HG02623 (cell line): ENCODE results near the gene DEDD2.

Experiments used
- ATAC-seq: cut with Tn5 transposase; IDR thresholded peaks from one replicate; pipeline ENCODE4 v1.9.1; 2021; ENCODE audit warnings: moderate library complexity; ENCODE audit not compliant: unreplicated experiment

Gene DEDD2

GRCh38 chr19:42200116-42200715 lies 17.3 kb downstream of the DEDD2 start:
- ATAC-seq = no peak

DNA sequence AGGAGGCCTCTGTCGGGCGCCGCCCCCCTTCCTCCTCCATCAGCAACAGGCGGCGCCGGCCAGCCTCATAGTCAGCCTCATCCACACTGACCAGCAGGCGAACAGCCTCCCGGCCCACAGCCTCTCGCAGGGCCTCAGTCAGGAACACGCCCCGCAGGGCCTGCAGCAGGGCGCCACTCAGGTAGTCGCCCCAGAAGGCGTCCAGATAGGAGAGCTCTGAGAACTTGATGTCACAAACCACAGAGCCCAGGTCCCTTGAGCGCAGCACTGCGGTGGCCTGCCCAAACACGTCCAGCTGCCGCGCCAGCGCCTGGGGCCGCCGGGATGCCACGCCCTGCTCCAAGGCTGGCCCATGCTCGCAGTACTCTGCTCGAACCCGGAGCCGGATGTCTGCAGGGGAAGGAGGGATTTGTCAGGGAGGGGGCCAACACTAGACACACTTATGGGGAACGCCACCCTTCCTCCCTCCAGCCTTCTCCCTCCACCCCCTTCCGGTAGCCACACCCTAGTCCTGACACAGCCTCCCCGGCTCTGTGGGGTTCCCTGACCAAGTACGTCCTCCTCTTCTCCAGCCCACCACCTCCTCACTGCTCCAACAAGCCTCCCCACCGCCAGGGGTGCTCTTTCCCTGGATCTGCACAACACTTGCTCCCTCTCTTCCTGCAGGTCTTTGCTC lies 17.9 kb downstream of the DEDD2 start:
- no peak for ATAC-seq

DNA sequence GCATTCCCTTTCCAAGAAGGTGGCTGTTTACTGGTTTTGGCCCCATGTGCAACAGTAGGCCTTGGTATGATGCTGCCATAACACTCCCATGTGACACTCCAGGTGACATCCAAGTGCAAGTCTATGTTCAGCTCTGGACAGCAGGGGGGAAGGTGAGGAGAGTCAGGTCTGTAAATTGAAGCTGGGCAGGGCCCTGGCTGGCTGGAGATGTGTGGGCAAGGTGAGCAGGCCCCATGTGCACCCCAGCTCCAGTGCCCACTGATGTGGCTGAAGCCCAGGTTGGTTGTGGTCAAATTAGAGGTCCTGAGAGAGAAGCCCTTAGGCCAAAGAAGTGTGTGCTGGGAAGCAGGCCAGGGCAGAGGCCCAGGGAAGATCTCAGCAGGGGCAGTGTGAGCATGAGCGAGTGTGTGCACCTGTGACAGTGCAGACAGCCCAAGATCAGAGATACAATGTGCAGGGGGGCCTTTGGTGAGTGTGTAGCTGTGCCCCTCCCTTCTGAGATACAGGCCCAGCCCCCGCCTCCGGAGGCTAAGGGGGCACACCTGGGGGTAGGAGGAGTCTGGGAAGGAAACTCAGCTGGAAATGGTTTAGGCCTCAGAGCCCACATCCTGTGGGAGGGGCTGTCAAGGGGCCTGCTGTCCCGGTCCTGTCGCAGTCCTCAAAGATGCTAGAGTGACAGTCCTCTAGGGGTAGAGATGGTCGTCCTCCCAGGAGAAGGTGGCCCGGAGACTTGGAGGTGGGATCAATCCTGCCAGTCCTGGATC lies 18.6 kb downstream of the DEDD2 start:
- ATAC-seq = no peak

- no peak for ATAC-seq
Measured at GRCh38 chr19:42197375-42197817, 20.1 kb downstream of the DEDD2 start.

- ATAC-seq = no peak
Measured at GRCh38 chr19:42196011-42197001, 21.2 kb downstream of the DEDD2 start.

- no peak for ATAC-seq
Measured at GRCh38 chr19:42193706-42194105, 23.8 kb downstream of the DEDD2 start.

DNA sequence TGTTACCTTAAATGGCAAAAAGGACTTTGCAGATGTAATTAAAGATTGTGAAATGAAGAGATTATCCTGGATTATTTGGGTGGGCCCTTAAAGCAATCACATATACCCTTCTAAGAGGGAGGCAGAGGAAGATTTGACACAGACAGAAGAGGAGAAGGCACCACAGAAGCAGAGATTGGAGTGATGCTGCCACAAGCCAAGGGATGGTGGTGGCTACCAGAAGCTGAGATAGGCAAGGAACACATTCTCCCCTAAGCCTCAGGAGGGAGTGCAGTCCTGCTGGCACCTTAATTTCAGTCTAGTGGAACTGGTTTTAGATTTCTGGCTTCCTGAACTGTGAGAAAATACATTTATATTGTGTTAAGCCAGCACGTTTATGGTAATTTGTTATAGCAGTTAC lies 24.2 kb downstream of the DEDD2 start:
- ATAC-seq = no peak

DNA sequence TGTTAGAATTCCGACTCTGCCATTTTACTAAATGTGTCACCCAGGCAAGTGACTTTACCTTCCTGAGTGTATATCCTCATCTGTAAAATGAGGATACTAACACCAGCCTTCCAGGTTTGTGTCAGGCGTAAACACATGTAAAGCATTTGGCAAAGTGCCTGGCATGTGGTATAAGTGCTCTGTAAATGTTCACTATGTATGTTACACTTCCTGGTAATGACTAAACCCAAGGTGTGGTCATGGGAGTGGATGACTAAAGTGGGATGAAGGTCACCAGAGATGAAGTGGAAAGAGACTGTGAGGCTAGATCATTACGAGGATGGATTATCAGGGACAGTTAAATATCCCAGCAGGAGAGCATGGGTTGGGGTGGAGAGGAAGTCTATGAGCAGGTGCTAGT lies 25.6 kb downstream of the DEDD2 start:
- no peak for ATAC-seq

GRCh38 chr19:42191330-42191729 lies 26.1 kb downstream of the DEDD2 start:
- no peak for ATAC-seq

DNA sequence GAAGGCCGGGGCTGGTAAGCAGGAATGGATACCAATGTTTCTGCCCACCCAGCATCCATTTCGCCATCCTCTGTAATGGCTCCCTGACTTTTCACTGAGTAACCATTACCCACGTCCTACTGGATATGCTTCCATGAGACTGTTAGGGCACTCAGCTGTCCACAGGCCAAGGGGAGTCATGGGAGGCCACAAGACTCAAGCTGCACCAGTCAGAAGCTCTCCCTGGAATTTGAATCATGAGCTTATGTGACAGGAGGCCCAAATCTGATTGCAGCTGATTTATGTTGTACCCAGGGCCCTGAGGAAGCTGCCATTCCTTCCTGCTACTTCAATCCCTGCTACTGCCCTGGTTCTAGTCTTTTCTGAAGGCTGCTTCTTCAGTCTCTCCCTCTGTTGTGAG lies 28.3 kb downstream of the DEDD2 start:
- no peak for ATAC-seq

- ATAC-seq = no peak
Measured at GRCh38 chr19:42188665-42189064, 28.8 kb downstream of the DEDD2 start.

DNA sequence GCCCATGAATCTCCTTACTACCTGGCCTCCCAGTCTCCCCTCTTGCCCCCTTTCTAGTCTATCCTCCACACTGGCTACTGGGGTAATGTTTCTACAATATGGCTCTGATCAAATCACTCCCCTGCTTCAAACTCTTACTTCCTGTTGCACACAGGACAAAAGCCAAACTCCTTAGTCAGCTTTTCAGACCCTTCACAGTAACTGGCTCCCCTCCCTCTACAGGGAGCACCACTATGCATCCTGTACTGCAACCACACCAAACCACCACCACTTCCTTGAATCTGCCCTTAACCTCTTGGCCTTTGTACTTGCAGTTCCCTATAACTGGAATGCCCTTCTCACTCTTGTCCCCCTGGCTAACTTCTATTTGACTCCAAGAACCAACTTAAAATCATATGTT lies 32.2 kb downstream of the DEDD2 start:
- no peak for ATAC-seq

DNA sequence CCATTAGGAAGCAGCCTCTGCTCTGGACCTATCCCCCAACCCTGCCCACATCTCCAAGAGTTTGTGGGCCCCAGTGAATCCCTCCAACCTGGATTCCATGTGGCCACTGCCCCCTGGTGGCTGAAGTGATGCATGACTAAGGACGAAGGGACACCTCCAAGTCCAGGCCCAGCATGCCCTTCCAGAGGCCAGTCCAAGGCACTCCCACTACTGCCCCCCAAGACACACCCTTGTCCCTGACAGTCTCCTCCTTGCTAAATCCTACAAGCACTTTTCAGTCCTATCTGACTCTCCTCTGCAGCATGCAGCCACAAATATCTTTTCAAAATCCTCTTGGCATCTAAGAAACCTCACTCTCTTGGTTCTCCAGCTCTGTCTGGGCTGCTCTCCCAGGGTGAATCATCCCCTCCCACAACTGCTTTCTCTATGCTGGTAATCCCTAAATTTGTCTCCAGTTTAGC lies 33.0 kb downstream of the DEDD2 start:
- ATAC-seq = no peak

DNA sequence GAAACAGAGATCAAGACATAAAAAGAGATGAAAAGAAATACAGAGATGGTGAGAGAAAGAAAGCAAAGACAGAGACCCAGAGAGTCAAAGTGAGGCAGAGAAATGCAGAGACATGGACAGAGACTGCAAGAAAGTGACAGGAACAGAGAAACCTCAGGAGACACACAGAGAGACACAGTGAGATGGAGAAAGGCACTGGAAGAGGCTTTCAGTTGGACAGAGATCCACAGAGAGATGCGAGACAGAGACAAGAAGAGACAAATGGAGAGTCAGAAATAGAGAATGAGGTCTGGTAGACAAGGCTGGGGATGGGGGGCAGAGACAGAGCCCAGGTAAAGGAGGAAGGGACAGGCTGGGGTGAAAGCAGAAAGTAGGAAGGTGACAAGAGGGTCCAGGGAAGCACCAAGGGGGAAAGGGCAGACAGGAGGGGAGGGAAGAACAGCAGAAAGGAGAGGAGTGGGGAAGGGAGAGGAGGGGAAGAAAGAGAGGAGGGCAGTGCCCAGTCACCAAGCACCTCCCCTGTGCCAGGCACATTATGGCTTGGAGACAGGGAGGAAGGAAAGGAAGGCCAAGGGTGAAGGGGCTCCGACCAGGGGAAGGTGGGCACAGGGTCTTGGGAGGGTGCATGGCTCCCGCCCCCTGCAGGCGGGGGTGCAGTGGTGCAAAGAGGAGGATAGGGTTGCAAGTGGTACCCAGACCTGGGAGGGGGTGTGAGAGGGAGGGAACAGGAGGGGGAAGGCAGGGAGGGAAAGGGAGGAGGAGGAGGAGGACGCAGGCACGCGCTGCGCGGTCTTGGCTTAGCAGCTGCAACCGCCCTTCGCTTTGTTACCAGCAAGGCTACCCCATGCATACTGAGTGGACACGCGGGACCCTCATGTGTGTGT lies 38.4 kb downstream of the DEDD2 start:
- ATAC-seq = no peak

GRCh38 chr19:42177686-42178019 lies 39.8 kb downstream of the DEDD2 start:
- ATAC-seq = no peak

DNA sequence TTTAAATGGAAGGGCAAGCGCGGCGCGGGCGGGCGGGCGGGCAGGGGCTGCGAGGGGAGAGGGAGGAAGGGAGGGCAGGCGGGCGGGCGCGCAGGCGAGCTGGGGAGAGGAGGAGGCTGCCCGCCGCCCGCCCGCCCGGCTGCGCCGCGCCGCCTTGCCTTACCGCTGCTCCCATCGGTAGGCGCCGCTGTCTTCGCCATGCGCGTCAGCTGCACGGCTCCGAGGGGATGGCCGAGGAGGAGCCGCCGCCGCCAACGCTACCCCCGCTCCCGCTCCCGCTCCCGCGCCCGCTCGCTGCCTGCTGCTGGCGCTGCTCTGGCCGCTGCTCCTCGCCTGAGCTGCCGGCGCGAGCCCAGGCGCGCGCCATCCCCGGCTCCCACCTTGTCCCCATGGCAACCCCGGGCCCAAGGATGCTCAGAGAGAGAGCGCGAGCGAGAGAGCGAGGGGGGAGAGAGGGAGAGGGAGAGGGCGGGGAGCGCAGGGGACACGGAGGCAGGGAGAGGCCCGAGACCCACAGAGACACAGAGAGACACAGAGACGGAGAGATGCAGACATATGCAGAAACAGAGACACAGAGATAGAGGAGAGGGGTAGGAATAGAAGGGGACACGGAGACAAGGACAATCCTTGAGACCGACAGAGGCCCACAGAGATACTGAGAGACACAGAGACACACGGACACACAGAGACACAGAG lies 40.3 kb downstream of the DEDD2 start:
- no peak for ATAC-seq

DNA sequence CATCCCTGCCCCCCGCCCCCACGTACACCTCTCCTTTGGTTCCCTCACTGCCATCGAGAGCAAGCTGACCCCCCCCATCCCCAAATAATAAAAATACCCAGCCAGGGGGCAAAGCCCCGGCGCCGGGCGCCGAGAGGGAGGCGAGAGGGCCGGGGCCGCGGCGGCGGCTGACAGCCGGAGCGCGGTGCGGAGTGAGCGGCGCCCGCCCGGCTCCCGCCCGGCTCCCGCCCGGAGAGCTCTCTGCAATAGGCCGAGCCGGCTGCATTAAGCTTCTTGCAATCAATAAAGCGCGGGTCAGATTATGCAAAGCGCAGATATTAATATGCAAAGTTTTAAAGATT lies 40.9 kb downstream of the DEDD2 start:
- no peak for ATAC-seq

DNA sequence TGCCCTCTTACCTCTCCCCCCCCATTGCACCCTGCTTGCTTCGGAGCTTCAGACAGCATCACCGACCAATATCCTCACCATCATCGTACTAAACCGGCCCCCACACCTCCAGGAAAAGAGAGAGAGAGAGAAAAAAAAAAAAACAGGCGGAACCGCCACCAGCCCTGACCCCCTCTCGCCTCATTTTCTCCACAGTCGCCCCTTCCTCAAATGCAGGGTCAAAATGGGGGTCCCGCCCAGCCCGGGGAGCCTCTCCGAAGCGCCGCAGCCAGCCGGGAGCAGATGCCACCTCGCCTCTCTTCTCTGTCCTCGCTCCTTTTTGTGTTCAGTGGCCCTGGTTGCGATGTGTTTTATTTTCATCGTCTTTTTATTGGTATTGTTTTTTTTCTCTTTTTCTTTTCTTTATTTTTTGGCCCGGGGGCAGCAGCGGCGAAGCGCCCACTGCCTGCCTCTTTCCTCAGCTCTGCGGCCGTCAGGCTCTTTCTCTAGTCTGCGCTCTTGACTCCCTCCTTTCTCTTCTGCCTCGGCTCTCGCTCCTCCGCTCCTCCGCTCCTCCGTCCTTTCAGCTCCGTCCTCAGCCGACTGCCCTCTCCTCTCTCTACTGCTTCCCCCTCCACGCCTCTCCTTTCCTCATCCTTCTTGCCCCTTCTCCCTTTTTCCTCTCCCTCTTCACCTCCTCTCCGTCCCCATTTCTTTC lies 41.4 kb downstream of the DEDD2 start:
- no peak for ATAC-seq
